Epidermal melanocyte (primary cell): ENCODE data around the gene EPHB2.

ENCODE experiments used
- DNase-seq: peaks from one replicate; pipeline ENCODE4 v3.0.0; 2011; ENCODE audit warnings: low spot score; ENCODE audit not compliant: insufficient read length

The EPHB2 gene

DNA sequence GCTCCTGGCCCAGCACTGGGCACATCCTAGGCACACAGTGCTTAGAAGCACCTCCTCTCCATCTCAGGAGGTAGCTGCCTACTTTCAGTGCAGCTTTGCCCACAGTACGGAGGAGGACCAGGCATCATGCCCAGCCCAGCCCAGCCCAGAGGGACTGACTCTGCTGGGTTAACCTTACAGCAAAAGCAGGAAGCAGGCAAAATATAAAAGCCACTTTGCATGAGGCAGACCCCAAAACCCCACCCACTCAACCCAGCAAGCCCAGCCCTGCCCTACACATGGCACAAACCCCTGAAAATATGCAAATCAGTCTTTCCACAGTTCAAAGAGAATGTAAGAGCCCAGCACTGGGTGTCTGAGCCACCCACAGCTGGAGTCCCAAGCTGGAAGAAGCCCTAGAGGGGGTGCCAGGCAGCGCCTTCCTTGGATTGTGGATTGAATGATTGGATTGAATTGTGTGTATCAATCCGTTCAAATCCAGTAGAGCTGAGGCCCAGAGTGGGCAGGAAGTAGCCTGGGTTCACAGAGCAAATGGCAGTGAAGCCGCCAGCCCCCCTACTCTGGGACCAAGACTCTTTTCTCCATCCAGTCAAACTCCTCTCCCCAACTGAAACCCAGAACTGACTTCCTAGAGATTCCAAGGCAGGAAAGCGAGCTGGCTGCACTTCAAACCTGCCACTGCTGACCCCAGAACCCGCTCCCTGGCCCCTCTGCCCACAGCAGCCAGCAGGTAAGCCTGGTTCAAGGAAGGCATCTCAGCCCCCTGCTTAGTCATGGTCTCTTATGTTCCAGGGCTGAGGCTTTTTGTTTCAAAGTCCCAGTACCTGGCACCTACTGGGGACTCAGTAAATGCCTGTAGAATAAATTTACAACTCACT is 144.3 kb downstream of the EPHB2 start:
- no peak for DNase-seq

DNA sequence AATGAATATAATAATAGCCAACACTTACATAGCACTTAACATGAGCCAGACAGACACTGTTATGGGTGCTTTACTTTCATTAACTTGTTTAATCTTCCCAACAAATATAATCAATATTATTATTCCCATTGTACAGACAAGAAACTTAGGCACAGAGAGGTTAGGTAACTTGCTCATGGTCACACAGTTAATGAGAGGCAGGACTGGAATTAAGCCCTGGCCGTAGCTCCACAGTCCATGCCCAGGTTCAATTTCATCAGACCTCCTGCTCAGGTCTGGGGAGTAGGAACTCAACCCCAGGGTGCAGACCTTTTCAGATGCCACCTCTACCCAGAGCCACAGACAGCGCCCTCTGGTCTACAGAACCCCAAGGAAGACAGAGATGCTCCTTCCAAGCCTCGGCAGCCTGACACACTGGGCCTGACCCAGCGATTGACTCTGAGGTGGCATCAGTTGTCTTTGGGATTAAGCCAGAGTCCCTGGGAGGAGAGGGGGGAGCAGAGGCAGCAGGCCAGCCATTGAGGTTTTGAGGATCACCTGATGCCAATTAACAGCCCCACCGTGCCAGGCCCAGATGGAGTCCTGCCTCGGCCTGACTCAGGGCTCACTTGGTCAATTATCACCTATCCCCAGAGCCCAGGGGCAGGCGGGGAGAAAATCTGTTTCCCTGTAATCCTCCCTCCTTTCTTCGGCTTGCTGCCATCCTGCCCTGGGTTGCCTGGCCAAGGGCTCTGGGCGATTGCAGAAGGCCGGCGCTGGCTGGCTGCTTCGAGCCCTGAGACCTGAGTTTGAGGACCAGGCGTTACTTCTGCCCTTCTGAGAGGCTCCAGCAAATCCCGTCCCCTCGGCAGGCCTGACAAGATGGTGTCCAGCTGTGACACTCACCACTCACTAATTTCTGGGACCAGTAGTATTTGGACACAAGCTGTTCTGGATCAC is 145.3 kb downstream of the EPHB2 start:
- DNase-seq: no peak

GRCh38 chr1:22857661-22858060 is 147.0 kb downstream of the EPHB2 start:
- DNase-seq: no peak

GRCh38 chr1:22860414-22860800 is 149.8 kb downstream of the EPHB2 start:
- DNase-seq: no peak

GRCh38 chr1:22860883-22861385 is 150.3 kb downstream of the EPHB2 start:
- DNase-seq: no peak

DNA sequence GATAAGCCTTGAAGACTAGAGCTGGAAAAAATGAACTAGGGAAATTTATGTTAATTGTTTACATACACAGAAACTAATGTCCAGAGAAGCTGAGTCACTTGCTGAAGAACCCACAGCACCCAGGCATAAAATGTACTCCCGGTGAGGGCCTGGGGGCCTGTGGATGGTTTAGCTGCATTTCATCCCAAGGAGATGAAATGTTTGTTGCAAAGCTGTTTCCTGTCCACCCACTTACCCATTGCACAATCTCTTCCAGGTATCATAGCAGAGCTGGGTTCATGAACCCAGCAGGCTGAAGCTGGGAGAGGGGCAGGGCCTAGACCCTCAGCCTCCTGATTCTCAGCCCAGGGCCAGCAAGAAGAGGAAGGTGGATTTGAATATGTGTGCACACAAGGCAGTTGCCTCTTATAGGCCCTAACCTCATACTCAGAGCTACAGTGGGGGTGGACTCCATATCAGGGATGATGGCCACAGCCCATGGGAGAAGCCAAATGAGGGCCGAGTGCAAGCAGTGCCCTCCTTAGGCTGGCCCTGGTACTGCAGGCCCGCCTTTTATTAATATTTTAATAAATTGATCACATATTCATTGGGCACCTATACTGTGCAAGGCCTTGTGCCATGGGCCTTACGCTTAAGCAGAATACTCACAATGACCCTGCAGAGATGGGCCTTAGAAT is 151.3 kb downstream of the EPHB2 start:
- no peak for DNase-seq

GRCh38 chr1:22862752-22863151 is 152.1 kb downstream of the EPHB2 start:
- no peak for DNase-seq

DNA sequence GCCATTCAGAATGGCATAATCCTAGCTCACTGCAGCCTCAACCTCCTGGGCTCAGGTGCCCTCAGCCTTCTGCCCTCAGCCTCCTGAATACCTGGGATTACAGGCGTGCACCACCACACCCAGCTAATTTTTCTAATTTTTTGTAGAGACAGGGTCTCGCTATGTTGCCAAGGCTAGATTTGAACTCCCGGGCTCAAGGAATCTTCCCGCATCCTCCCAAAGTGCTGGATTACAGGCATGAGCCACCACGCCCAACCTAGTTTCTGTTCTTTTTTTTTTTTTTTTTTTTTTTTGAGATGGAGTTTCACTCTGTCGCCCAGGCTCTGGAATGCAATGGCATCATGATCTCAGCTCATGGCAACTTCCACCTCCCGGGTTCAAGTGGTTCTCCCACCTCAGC is 153.1 kb downstream of the EPHB2 start:
- DNase-seq: no peak

- no peak for DNase-seq
Measured at GRCh38 chr1:22864886-22865285, 154.2 kb downstream of the EPHB2 start.

DNA sequence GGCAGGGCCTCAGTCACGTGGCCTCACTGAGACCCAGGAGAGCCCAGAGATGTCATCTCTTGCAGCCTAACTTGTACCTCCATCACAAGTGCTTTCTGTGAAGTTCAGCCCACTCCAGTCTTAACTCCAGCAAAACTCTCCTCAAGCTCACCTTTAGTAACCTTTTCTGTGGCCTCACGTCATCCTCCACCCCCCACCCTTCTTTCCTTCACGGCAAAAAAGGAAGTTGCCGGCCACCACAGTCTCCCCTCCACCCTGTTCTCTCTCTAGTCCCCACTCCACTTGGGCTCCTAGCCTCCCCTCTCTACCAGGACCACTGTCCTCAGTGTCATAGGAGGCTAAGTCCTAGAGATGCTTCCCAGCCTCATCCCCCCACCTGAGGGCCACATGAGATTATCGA is 155.1 kb downstream of the EPHB2 start:
- no peak for DNase-seq

GRCh38 chr1:22866868-22867267 is 156.2 kb downstream of the EPHB2 start:
- no peak for DNase-seq

- DNase-seq: no peak
Measured at GRCh38 chr1:22868331-22868730, 157.7 kb downstream of the EPHB2 start.

- no peak for DNase-seq
Measured at GRCh38 chr1:22869325-22869724, 158.7 kb downstream of the EPHB2 start.

DNA sequence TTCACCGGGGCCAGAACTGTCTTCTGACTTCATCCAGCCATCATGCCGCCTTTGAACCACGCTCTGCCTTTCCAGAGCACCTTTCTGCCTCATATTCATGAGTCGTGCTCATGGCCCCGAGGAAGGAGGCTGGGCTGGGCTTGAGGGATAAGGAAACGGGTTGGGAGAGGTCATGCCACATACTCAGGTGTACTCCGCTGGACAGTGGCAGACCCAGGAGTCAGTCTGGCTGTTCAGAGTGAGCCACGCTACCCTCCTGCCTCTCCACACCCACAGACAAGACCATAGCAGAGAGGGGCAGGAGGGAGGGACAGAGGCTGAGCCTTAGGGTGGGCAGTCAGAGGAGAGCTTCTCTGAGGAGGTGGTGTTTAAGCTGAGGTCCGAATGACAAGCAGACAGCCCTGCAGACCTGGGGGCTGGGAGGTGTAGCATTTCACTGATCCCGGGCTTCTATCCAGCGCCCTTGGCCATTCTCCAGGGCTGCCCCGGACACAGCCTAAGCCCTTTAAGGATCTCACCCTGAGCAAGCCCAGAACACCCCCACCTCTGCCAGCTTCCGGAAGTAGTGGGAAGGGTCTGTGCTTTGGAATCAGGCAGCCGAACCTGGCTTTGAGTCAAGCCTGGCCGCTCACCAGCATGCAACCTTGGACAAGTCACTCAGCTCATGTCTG is 159.7 kb downstream of the EPHB2 start:
- no peak for DNase-seq

DNA sequence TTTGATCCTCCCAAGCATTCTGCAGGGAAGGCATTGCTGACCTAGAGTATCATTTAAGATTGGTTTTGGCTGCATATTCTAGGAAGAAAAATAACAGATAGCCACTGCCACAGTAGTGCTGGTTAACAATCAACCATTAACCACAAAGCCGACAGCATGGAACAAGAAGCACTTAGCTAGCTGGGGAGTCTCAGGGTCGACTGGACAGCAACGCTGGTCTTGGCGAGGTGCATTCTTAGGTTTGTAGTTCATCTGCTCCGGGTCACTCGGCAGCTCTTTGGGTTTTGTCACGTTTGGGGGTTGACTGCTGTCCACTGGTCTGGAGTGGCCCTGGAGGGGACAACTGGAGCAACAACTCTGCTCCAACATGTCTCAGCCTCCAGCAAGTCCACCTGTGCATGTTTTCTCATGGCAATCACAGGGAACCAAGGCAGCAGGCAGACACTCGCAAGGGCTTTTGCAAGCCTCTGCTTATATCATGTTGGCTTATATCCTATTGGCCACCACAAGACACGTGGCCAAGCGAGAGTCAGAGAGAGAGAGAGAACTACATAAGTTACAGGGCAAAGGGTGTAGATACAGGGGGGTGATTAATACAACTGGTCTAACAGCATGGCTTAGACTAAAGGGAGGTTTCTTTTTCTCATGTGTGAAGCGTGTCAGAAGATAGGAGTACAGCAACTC is 162.5 kb downstream of the EPHB2 start:
- no peak for DNase-seq

DNA sequence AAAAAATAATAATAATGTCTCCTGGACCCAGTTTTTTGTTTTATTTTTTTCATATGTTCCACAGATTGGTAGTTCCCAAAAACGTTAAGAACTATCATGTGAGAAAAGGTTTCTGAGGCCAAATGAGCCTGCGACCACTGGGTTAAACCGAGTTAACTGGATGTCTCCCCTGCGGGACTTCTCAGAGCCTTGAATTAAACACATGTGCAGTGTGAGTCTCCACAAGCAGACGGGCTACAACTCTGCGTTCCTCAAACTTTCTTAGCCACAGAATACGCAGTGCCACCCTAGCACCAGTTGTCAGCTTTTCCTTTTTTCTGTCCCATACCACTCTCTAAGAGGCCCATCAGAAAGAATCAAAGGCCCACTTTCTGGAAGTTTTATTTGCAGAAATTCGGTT is 164.1 kb downstream of the EPHB2 start:
- no peak for DNase-seq

DNA sequence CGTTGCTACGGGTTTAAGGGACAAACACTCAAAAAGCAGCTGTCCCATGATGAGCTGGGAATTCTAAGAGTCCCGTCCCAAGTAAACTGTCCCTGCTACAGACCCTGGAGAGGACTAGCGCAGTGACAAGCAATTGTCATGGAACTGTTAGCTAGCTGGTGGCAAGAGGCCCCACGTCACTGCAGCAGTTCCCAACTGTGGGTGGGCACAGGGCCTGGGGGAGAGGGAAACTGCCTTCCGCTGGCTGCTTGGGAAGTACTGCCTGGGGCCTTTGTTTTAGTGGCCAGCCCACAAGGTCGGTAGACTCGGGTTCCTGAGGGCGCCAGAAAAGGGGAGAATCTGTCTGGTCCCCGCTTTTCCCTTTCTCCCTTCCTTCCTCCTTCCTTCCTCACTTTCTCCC is 164.6 kb downstream of the EPHB2 start:
- DNase-seq: no peak

DNA sequence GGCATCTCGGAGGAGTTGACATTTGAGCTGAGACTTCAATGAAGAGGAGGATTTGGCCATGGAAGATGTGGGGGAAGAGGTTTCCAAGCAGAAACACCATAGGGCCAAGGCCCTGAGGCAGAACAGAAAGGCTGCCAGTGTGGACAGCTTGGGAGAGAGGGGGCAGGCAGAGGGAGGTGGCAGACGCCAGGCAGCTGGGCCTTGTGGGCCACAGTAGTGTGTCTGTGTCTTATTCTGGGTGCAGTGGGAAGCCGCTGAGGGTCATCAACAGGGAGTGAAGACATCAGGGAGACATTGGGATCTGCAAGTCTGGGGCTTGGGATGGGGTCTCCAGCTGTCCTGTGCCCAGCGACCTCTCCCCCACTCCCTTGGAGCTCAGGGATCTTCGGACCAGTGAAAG is 165.2 kb downstream of the EPHB2 start:
- no peak for DNase-seq

- no peak for DNase-seq
Measured at GRCh38 chr1:22876359-22877111, 165.9 kb downstream of the EPHB2 start.
